Activated CD4-positive, alpha-beta T cell treated with anti-CD3 and anti-CD28 coated beads, Interleukin-2, amount 50 U/mL, for 24 hours (primary cell): ENCODE results near the gene PIP4K2A.
"Not testable (repeated sequence)": the region's sequence is repeated elsewhere in the genome, so short reads cannot be mapped to it uniquely, and the experiment has no call there.

Experiments used
- DNase-seq, 2 donors: peaks; one replicate each; pipeline ENCODE4 v3.0.0-alpha.2; 2020; ENCODE audit warnings: low read depth in 1 of 2, low spot score in 1 of 2

The PIP4K2A gene

GRCh38 chr10:22527520-22527919, 186.9 kb downstream of the PIP4K2A start:
- DNase-seq, result no peak

- DNase-seq, result not testable (repeated sequence)
Measured at GRCh38 chr10:22524333-22524732, 190.0 kb downstream of the PIP4K2A start.

DNA sequence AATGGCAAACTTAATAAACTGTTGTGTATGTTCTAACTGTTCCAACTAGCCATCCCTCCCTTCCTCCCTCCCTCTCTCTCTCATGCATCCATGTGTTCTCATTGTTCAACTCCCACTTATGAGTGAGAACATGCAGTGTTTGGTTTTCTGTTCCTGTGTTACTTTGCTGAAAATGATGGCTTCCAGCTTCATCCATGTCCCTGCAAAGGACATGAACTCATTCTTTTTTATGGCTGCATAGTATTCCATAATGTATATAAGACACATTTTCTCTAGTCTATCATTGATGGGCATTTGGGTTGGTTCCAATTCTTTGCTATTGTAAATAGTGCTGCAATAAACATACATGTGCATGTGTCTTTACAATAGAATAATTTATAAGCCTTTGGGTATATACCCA, 193.7 kb downstream of the PIP4K2A start:
- not testable (repeated sequence) for DNase-seq

- no peak for DNase-seq
Measured at GRCh38 chr10:22518167-22518724, 196.1 kb downstream of the PIP4K2A start.

- DNase-seq, result no peak
Measured at GRCh38 chr10:22515009-22515408, 199.4 kb downstream of the PIP4K2A start.

DNA sequence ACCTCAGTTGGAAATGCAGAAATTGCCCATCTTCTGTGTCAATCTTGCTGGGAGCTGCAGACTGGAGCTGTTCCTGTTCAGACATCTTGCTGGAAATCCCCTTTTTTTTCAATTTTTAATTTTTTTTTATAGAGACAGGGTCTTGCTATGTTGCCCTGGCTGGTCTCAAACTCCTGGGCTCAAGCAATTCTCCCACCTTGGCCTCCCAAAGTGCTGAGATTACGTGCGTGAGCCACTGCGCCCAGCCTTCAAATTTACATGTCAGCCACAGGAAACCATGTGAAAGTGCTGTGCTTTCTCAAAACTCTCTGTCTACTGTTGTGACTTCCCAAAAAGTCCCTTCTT, 200.0 kb downstream of the PIP4K2A start:
- DNase-seq, result not testable (repeated sequence)

GRCh38 chr10:22513483-22514413, 200.6 kb downstream of the PIP4K2A start:
- not testable (repeated sequence) for DNase-seq

DNA sequence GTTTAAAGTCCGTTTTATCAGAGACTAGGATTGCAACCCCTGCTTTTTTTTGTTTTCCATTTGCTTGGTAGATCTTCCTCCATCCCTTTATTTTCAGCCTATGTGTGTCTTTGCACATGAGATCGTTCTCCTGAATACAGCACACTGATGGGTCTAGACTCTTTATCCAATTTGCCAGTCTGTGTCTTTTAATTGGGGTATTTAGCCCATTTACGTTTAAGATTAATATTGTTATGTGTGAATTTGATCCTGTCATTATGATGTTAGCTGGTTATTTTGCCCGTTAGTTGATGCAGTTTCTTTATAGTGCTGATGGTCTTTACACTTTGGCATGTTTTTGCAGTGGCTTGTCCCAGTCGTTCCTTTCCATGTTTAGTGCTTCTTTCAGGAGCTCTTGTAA, 202.4 kb downstream of the PIP4K2A start:
- not testable (repeated sequence) for DNase-seq

- not testable (repeated sequence) for DNase-seq
Measured at GRCh38 chr10:22508214-22508613, 206.2 kb downstream of the PIP4K2A start.

DNA sequence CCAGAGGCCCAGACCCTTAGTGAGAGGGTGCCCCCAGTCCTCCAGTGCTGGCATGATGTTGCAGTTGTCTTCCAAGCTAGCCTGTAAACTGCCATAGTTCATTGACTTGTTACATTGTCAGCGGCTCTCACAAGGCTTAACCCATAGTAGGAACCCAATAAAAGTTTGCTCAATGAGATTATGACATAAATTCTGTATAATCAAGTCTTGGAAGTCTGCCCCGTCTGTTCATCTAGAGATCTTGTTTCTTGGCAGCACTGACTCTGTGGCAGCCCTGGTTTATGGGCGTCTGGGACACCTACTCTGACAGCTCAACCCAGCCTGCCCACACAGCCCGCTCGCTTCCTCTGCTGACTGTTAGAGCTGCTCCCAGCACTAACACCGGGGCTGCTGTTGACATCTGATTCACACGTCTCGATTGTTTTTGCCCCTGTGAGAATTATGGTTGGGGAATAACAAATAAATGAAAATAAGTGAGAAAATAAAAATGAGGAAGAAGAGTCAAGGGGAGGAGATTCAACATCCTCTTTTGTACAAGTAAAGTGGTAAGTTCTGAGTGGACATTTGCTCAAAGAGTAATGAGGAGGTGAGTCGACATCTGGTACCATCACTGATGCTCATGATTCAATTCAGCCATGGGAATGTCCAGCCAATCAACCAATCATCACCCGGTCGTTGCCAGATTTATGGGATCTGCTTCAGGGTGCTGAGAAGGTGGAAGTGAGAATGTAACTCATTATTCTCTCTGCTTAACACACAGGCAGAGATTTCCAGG, 208.3 kb downstream of the PIP4K2A start:
- peak in 1 of 2 donors; percentile 21 for DNase-seq

DNA sequence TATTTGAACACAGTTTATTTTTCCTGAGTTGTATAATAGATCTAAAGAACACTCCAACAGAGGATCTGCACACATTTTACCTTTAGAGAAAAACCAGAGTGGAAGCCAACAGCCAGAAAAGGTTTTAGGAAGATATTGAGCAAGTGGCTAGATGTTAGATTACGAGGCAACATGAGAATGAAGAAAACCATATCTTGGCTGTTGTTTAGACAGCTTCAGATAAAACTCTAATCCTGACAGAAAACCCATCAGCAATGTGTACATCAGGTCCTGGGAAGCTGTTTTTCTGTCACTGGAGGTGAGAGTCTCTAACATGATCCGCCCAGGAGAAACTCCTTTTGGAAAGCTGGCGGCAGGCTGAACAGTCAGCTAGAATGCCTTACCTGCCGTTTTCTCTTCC, 209.6 kb downstream of the PIP4K2A start:
- no peak for DNase-seq

DNA sequence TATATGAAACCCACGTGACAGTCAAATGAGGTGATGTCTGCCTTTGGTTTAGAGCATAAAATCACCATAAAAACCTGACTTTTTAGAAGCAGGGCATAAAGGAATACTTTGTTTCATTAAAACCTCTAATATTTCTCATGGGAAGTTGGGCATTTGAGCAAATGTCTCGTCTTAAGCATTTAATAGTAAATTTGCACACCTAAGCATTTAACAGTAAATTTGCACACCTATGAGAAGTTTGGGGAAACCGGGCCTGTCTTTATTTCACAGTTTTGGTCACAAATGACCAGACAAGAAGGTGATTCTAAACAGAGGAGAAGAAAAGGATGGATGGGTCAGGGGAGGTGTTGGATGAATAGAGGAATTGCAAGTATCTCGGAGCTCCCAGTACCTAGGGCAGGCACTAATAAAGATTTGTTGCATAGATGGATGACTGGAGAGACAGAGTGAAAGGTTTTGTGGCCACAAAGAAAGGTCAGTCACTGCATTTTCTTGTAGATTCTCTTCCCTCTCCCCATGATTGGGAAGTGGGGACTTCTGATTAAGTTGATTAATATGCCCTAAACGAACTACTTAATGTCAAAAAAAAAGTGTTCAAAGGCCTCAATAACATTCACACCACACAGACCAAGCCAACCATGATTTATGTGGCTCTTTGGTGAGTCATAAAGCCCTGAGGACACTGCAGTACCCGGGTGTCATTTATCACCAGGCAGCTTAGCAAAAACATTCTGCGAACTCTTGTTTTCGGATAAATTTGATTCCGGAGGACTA, 210.9 kb downstream of the PIP4K2A start:
- DNase-seq, result no peak

- no peak for DNase-seq
Measured at GRCh38 chr10:22501863-22502262, 212.5 kb downstream of the PIP4K2A start.

DNA sequence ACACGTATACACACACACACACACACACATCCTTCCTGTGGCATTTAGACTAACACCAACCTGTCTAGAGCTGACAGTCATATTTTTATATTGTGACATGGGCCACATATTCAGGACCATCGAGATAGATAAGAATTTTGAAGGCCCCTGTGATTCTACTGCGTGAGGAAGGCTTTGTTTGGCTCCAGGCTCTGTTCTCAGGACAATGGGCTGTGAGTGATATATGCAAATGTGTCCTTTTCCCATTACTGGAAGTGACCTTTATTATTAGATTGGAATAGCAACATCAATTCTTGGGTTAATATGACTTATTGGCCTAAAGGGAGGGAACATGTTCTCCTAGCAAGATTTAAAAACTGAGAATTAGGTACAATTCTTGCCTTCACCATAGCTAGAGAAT, 213.0 kb downstream of the PIP4K2A start:
- DNase-seq, result no peak

DNA sequence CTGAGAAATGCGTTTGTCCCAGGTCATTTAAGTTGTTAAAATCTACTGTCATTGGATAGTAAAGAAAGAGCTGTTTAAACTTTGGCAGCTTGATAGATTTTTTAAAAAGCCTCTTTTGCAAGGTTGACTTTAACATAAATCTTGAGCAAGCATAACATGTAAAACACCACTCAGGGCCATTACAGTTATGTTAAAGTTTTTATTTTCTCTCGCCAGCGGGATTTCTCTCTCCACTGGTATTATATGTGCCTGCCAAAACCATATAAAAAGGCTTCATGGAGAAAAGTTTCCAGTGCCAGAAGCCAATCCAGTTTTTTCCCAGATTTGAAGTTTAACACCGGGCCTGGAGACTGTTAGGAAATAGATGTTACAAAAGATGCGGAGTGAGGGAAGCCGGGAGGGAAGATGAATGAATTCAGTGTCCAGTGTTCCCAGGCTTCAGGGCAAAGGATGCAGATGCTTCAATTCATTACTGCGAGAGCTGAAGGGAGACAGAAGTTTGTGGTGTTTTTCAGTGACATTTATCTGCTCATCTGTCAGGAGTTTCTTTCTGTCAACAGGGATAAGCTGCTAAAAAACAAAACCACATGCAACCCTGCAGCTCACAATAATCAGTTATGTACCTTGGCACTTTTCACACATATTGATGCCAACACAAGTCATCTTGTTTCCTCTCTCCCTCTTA, 213.6 kb downstream of the PIP4K2A start:
- DNase-seq, result no peak

DNA sequence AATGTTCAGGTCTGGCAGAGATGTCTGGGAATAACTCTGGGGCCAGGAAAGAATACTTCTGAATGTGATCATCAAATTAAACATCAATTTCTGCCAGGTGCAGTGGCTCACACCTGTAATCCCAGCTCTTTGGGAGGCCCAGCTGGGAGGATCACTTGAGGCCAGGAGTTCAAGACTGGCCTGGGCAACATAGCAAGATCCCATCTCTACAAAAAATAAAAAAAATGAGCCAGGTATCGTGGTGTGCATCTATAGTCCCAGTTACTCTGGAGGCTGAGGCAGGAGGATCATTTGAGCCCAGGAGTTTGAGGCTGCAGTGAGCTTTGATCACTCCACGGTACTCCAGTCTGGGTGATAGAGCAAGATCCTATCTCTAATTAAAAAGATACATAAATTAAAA, 214.4 kb downstream of the PIP4K2A start:
- DNase-seq, result not testable (repeated sequence)

- DNase-seq, result no peak
Measured at GRCh38 chr10:22495396-22495795, 219.0 kb downstream of the PIP4K2A start.

DNA sequence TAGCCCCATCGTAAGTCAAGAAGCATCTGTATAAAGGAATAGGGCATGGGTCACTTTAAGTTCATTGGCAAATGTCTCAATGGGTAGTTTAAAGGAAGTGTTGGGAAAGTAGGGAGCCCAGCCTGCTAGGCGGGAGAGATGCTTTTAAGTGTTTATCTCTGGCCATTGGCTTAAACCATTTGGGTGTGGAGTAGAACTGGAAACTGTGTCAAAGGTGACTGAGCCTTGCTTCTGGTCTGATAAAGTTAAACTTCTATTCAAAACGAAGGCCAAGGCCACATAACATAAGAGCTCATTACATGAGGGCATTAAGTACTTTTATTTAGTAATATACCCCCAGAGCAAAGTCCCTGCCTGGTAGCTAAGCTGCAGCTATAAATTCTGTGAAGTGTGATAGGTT, 220.4 kb downstream of the PIP4K2A start:
- no peak for DNase-seq

GRCh38 chr10:22491931-22492615, 222.3 kb downstream of the PIP4K2A start:
- no peak for DNase-seq

- DNase-seq, result no peak
Measured at GRCh38 chr10:22491480-22491879, 222.9 kb downstream of the PIP4K2A start.
